Activated CD4-positive, alpha-beta T cell treated with anti-CD3 and anti-CD28 coated beads for 36 hours (primary cell): ENCODE measurements around the gene SLC11A1. TPM values are rescaled to one million over a fixed set of nuclear protein-coding genes. Genes with fewer than 3 reads are reported as not detected.

ENCODE experiments used
- ATAC-seq: fragments of 200-7000 bp; cut with Tn5 transposase; one replicate; pipeline ENCODE4 v1.10.0; 2021; ENCODE audit warnings: mild to moderate bottlenecking, moderate library complexity
- CTCF ChIA-PET: fragments of 350-600 bp; sonication (Branson Sonifier 250); formaldehyde crosslinking; loops from one replicate; lab custom pipeline; 2021; ENCODE audit warnings: antibody characterized with exemption; lab: Charles Lee
- POLR2A ChIA-PET: fragments of 350-600 bp; sonication (Branson Sonifier 250); formaldehyde crosslinking; loops from one replicate; lab custom pipeline; 2021; ENCODE audit warnings: antibody characterized with exemption, inconsistent platforms; lab: Charles Lee
- DNase-seq: peaks from one replicate; pipeline ENCODE4 v3.0.0-alpha.2; 2020
- H3K27ac Mint-ChIP-seq: one replicate; pipeline ENCODE4 v1.8.0; 2021; ENCODE audit warnings: mixed read lengths
- H3K27me3 Mint-ChIP-seq: one replicate; pipeline ENCODE4 v1.8.0; 2021; ENCODE audit warnings: mixed read lengths
- H3K36me3 Mint-ChIP-seq: one replicate; pipeline ENCODE4 v1.8.0; 2021; ENCODE audit warnings: low read depth, mixed read lengths
- H3K4me1 Mint-ChIP-seq: one replicate; pipeline ENCODE4 v1.8.0; 2021; ENCODE audit warnings: mixed read lengths
- H3K4me3 Mint-ChIP-seq: one replicate; pipeline ENCODE4 v1.8.0; 2021; ENCODE audit warnings: mild to moderate bottlenecking, moderate library complexity, mixed read lengths
- H3K9me3 Mint-ChIP-seq: one replicate; pipeline ENCODE4 v1.8.0; 2021; ENCODE audit warnings: low read depth, mixed read lengths
- intact Hi-C, 2 experiments: fragments of 100-400 bp; cut with DNase I in 1 of 2; cut with micrococcal nuclease in 1 of 2; formaldehyde crosslinking; loops; one replicate each; pipeline versions ENCODE4 v1.14.2 to v1.15.1; 2022 to 2024; cut with DNase I, micrococcal nuclease
- total RNA-seq, 2 experiments: library from RNA; stranded (reverse); gene quantifications; one replicate each; pipeline ENCODE4 v1.2.3, GENCODE V29; 2021

SLC11A1 gene
- total RNA-seq, 2 experiments from 2014 or later: 0.05 to 0.09 TPM

DNA sequence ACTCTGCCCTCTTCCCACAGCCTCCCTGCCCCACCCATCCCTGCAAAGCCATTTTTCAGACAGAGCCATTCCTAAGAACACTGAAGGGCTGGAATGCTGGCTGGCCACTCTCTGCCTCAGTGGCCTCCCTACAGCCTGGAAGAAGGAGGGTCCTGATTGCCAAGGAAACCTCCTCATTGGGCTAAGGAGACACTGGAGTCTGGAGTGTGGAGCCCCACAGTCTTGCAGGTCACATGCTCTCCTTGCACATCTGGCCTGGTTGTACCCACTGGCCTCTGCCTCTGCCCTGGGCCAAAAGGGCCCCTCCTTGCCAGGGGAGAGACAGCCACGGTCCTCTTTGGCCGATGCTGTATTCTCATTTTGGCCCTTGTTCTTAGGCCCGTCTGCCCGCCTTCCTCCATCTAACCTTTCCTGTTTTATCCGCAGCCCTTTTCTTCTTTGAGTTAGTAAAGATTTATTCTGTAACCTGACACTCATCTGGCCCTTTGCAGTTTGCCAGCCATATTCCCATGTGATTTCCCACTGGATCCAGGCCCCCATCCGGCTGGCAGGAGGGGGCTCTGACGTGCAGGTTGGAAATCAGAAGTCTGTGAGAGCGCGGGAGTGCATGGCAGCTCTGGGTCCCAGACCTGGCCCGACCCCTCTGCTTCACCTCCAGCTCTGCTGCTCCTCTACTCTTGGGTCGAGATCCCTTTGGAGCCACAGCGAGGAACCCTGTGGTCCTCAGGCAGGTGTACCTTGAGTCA, 36.4 kb upstream of the SLC11A1 start:
- Mint-ChIP-seq H3K27me3 (no peaks in the 10 kb centered on the region), H3K27ac (no peak overlapping the region), H3K4me1 (no peaks in the 10 kb centered on the region), H3K4me3 (no peak overlapping the region), H3K36me3 (peaks cover 2% of the 10 kb centered on the region), H3K9me3 (peaks cover 2% of the 10 kb centered on the region)
- POLR2A ChIA-PET: no interaction called here
- ATAC-seq (no peak), DNase-seq (no peak)
- intact Hi-C loops: no loop called here
- CTCF ChIA-PET: no interaction called here

DNA sequence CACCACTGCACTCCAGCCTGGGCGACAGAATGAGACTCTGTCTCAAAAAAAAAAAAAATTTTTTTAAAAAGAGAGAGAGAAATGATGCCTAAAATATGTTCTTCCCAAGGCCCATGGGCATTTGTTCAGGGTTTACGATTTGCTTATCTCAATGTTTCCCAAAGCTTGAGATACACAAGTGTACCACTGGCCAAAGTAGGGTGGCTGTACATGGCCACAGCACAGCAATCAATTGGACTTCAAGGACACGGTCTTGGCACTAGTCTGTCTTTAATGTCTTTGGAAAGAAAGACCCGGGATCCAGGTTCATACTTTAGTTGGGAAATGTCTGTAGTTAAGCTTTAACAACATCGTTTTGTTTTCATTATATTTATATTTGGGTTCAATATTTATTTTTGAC, 34.9 kb upstream of the SLC11A1 start:
- H3K4me1 Mint-ChIP-seq: no peaks in the 10 kb centered on the region
- H3K27ac Mint-ChIP-seq: no peak overlapping the region
- intact Hi-C loops: no loop called here
- H3K4me3 Mint-ChIP-seq: no peak overlapping the region
- ATAC-seq: no peak
- POLR2A ChIA-PET: no interaction called here
- CTCF ChIA-PET: no interaction called here
- no peaks in the 10 kb centered on the region for H3K27me3 Mint-ChIP-seq
- peaks cover 10% of the 10 kb centered on the region for H3K9me3 Mint-ChIP-seq
- peaks cover 6% of the 10 kb centered on the region for H3K36me3 Mint-ChIP-seq
- no peak for DNase-seq

DNA sequence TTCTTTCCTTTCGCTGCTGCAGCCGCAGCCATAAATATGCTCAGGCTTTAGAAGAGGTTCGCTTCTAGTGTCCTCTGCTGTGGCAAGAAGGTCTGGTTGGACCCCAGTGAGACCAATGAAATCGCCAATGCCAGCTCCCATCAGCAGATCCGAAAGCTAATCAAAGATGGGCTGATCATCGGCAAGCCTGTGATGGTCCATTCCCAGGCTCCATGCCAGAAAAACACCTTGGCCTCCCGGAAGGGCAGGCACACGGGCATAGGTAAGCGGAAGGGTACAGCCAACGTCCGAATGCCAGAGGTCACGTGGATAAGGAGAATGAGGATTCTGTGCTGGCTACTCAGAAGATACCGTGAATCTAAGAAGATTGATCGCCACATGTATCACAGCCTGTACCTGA, 28.0 kb upstream of the SLC11A1 start:
- Mint-ChIP-seq H3K27ac (no peak overlapping the region), H3K36me3 (peaks cover 6% of the 10 kb centered on the region), H3K4me1 (no peaks in the 10 kb centered on the region), H3K9me3 (peaks cover 12% of the 10 kb centered on the region), H3K4me3 (no peak overlapping the region), H3K27me3 (no peaks in the 10 kb centered on the region)
- ChIA-PET CTCF (interaction anchor here (0.5 to 4.3 kb wide), 4 partner anchors 10 to 1224 kb away, joined by 3 to 64 read pairs (median 4); no protein-coding TSS in a partner anchor), POLR2A (no interaction called here)
- intact Hi-C loops: loop anchor here in 1 of 2 experiments (10.0 kb wide), 1 partner anchor 169 kb away; no protein-coding TSS in a partner anchor
- DNase-seq (no peak), ATAC-seq (no peak)

DNA sequence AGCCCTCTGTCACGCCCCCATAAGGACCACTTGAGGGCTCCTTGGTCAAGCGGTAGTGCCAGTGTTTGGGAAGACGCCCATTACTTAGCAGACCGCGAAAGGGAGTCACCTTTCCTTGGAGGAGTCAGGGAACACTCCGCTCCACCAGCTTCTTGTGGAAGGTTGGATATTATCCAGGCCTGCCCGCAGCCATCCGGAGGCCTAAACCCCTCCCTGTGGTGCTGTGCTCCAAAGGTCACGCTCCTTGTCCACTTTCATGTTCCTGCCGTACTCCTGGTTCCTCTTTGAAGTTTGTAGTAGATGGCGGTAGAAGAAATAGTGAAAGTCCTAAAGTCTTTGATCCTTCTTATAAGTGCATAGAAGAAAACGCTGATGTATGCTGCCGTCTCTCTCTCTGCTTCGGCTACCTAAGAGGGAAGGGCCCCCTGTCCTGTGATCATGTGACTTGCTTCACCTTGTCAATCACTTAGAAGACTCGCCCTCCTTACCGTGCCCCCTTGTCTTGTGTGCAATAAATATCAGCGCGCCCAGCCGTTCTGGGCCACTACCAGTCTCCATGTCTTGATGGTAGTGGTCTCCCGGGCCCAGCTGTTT, 27.1 kb upstream of the SLC11A1 start:
- intact Hi-C loops: loop anchor here (5.0 to 10.0 kb wide), 3 partner anchors 42 to 170 kb away; partner anchors contain the start of gene CTDSP1 (in 1 of the 2)
- Mint-ChIP-seq H3K27me3 (no peaks in the 10 kb centered on the region), H3K9me3 (peaks cover 10% of the 10 kb centered on the region), H3K27ac (no peak overlapping the region), H3K4me1 (no peaks in the 10 kb centered on the region), H3K36me3 (peaks cover 4% of the 10 kb centered on the region), H3K4me3 (no peak overlapping the region)
- CTCF ChIA-PET: interaction anchor here (0.9 to 4.3 kb wide), 3 partner anchors 34 to 60 kb away, joined by 4 to 64 read pairs (median 8); no protein-coding TSS in a partner anchor
- DNase-seq (no peak), ATAC-seq (no peak)
- POLR2A ChIA-PET: no interaction called here

DNA sequence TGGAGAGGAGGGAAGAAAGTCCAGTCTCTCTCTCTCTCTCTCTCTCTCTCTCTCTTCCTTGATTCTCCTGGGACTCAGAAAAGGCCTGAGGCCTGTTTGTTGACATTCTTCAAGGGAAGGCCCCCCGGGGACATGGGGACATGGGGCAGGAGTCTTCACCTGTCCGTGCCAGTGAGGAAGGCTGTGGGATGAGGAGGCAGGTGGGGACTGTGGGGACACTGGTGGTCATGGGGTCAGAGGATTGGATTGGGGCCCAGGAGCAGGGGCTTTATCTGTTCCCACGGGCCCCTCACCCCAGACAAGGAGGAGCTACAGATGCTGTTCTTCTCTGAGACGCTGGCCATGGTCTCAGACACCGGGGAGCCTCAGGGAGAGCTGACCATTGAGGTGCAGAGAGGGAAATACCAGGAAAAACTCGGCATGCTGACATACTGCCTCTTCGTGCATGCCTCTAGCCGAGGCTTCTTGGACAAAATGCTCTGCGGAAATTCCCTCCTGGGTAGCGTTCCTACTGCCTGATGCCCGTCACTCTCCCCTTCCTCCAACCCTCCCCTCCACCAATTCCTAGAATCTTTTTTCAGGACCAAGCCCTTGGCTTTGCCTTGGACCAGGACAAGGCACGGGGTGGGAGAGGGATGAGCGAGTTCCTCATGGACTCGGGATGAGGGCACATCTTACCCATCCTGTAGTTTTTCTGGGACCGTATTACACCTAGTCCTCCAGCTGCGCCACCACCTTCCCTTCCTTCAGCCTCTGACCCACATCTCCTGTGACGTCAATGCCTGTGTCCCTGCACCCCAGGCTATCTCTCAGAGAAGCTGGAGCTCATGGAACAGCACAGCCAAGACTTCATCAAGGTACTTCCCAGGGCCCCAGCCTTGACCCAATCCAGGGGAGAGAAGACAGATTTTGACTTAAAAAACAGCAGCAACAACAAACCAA, 24.6 kb upstream of the SLC11A1 start:
- Mint-ChIP-seq H3K4me1 (no peaks in the 10 kb centered on the region), H3K27me3 (no peaks in the 10 kb centered on the region), H3K36me3 (no peaks in the 10 kb centered on the region), H3K9me3 (no peaks in the 10 kb centered on the region), H3K4me3 (no peak overlapping the region), H3K27ac (no peak overlapping the region)
- ATAC-seq (no peak), DNase-seq (no peak)
- ChIA-PET CTCF (interaction anchor here (0.6 to 4.3 kb wide), 17 partner anchors 13 to 330 kb away, joined by 3 to 64 read pairs (median 4); partner anchors contain the start of genes AAMP and PNKD), POLR2A (no interaction called here)
- intact Hi-C loops: loop anchor here (2.0 to 10.0 kb wide), 4 partner anchors 40 to 173 kb away; partner anchors contain the start of genes CTDSP1 (in 1 of the 2) and TMBIM1 (in 1 of the 2)

DNA sequence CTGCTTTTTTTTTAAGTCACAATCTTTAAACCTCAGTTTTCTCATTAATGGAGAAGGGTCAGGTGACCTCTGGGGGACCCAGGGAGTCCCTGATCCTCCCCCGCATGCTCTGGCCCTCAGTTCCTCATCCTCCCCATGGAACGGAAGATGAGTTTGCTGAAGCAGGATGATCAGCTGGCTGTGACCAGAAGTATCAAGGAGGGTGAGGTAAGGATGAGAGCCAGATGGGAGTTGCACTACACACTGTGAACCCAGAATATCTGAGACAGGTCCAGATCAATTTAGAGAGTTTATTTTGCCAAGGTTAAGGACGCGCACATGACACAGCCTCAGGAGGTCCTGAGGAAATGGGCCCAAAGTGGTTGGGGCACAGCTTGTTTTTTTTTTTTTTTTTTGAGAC, 21.6 kb upstream of the SLC11A1 start:
- intact Hi-C loops: no loop called here
- DNase-seq: no peak
- CTCF ChIA-PET: interaction anchor here (1.0 to 1.8 kb wide), 2 partner anchors 35 to 59 kb away, joined by 3 to 6 read pairs; no protein-coding TSS in a partner anchor
- ATAC-seq: no peak
- H3K4me3 Mint-ChIP-seq: no peak overlapping the region
- no peaks in the 10 kb centered on the region for H3K36me3 Mint-ChIP-seq
- no peaks in the 10 kb centered on the region for H3K4me1 Mint-ChIP-seq
- POLR2A ChIA-PET: no interaction called here
- no peaks in the 10 kb centered on the region for H3K9me3 Mint-ChIP-seq
- H3K27ac Mint-ChIP-seq: no peak overlapping the region
- no peaks in the 10 kb centered on the region for H3K27me3 Mint-ChIP-seq

DNA sequence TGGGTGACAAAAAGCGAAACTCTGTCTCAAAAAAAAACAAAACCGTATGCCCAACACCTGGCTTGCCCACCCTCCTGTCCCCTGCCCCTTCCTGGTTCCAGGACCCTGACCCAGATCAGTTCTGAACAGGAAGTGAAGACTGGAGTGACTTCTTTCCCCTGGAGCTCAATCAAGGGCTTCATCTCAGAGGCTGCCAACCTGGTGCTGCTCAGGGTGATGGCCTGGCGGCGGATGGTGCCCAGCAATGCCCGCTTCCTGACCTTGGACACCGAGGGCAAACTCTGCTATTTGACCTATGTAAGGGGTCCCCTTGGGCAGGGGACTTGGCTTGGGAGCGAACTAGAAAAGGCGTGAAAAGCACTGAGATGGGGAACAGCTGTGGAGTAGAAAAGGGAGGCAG, 19.5 kb upstream of the SLC11A1 start:
- Mint-ChIP-seq H3K4me3 (no peak overlapping the region), H3K27me3 (no peaks in the 10 kb centered on the region), H3K27ac (no peak overlapping the region), H3K9me3 (no peaks in the 10 kb centered on the region), H3K4me1 (peaks cover 3% of the 10 kb centered on the region), H3K36me3 (no peaks in the 10 kb centered on the region)
- ChIA-PET CTCF (interaction anchor here (0.8 to 1.4 kb wide), 2 partner anchors 75 to 91 kb away, joined by 3 to 7 read pairs; no protein-coding TSS in a partner anchor), POLR2A (no interaction called here)
- intact Hi-C loops: no loop called here
- DNase-seq (no peak), ATAC-seq (no peak)

DNA sequence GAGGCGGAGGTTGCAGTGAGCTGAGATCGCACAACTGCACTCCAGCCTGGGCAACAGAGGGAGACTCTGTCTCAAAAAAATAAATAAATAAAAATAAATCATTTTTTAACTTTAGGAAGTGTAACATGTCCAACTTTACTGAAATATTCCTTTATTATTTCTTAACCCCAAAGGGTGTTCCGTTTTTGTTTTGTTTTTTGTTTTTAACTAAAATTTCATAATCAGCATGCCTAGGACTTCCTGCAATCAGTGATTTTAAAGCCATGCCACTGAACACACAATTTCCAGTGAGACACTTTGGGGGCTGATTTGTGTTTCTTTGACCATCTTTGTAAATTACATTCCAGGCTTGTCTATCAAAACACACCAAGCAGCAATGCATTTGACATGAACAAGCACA, 18.3 kb upstream of the SLC11A1 start:
- CTCF ChIA-PET: interaction anchor here (0.8 to 1.1 kb wide), 2 partner anchors 10 to 62 kb away, joined by 3 to 6 read pairs; no protein-coding TSS in a partner anchor

DNA sequence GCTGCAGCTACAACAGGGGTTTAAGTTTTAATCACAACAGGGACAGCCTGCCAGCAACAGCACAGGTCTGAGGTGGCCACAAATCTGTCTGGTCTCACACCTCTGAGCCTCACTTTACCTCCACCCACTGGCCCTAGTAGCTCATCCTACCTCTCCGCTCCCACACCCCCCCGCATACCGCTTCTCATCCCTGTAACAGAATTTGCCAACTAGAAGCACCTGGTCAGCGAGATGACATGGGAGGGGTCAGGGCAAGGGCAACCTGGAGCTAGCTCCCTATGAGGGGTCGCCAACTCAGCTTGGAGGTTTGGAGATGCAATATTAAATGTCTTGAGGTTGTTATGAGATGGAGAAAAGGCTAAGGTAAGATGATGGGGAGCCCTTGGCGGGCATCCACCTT, 17.9 kb upstream of the SLC11A1 start:
- ChIA-PET POLR2A (no interaction called here), CTCF (interaction anchor here (0.8 to 1.1 kb wide), 2 partner anchors 10 to 63 kb away, joined by 3 to 6 read pairs; no protein-coding TSS in a partner anchor)
- DNase-seq: no peak
- Mint-ChIP-seq H3K4me1 (peaks cover 11% of the 10 kb centered on the region), H3K27me3 (no peaks in the 10 kb centered on the region), H3K9me3 (no peaks in the 10 kb centered on the region), H3K27ac (no peak overlapping the region), H3K4me3 (no peak overlapping the region), H3K36me3 (no peaks in the 10 kb centered on the region)
- intact Hi-C loops: no loop called here
- no peak for ATAC-seq

More for the DNA sequence above, 18.3 kb upstream of the SLC11A1 start:
- H3K4me1 Mint-ChIP-seq: peaks cover 8% of the 10 kb centered on the region
- no peak overlapping the region for H3K4me3 Mint-ChIP-seq
- no peaks in the 10 kb centered on the region for H3K9me3 Mint-ChIP-seq
- no peaks in the 10 kb centered on the region for H3K27me3 Mint-ChIP-seq
- DNase-seq (no peak), ATAC-seq (no peak)
- H3K27ac Mint-ChIP-seq: no peak overlapping the region
- POLR2A ChIA-PET: no interaction called here
- H3K36me3 Mint-ChIP-seq: no peaks in the 10 kb centered on the region
- intact Hi-C loops: no loop called here

DNA sequence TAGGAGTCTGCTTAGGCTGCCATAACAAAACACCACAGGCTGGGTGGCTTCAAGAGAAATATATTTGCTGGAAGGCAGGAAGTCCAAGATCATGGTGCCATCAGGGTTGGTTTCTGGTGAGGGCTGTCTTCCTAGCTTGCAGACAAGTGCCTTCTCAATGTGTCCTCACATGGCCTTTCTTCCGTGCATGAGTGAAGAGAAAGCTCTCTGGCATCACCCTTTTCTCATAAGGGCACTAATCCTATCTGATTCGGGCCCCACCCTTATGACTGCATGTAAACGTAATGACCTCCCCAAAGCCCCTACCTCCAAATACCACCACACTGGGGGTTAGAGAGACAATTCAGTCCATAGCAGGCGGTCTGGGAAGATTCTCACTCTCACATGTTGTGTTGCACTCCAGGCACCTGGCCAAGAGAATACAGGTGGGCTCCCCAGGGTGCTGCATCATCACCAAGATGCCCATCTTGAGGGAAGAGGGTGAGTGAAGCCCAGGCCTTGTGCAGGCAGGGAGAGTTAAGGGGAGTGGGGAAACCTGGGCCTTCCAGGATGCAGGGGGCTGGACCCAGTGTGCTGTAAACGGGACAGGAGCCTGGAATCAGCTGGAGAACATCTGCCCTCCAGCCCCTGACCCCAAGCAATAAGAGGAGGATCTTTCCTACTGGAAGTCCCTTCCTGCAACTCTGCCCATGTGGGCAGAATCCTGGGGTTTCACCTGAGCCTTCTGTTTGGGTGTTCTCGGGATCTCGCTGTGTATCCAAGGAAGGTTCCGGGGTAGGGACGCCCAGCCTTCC, 15.3 kb upstream of the SLC11A1 start:
- intact Hi-C loops: loop anchor here in 1 of 2 experiments (1.0 kb wide), 1 partner anchor 29 kb away; no protein-coding TSS in a partner anchor
- DNase-seq (no peak), ATAC-seq (no peak)
- H3K27me3 Mint-ChIP-seq: no peaks in the 10 kb centered on the region
- ChIA-PET CTCF (interaction anchor here (0.7 to 1.2 kb wide), 3 partner anchors 42 to 95 kb away, joined by 3 to 6 read pairs (median 4); no protein-coding TSS in a partner anchor), POLR2A (no interaction called here)
- peak overlapping the region; percentile 72 for H3K4me3 Mint-ChIP-seq
- peaks cover 20% of the 10 kb centered on the region for H3K4me1 Mint-ChIP-seq
- no peaks in the 10 kb centered on the region for H3K36me3 Mint-ChIP-seq
- H3K9me3 Mint-ChIP-seq: no peaks in the 10 kb centered on the region
- peak overlapping the region; percentile 67 for H3K27ac Mint-ChIP-seq
